ENCODE results near the gene CARM1. TPM values are rescaled to one million over a fixed set of nuclear protein-coding genes. Genes with fewer than 3 reads are reported as not detected.
"Not testable (repeated sequence)": the region's sequence is repeated elsewhere in the genome, so short reads cannot be mapped to it uniquely, and the experiment has no call there.

Gene CARM1
- total RNA-seq, 1 donor from 2014 or later, result 61.8 TPM

GRCh38 chr19:10866495-10866894 is 4.9 kb upstream of the CARM1 start:
- TF ChIP-seq CTCF (IDR thresholded peaks at IDR 0.05), result no peak
- DNase-seq (ENCODE audit: low spot score), result no peak
- no peak overlapping the region for H3K4me3 Mint-ChIP-seq (ENCODE audit: unreplicated experiment)
- peaks cover 21% of the 10 kb centered on the region for H3K4me1 Mint-ChIP-seq (ENCODE audit: low read depth)
- H3K27ac Mint-ChIP-seq (ENCODE audit: unreplicated experiment), result no peak overlapping the region
- no peaks in the 10 kb centered on the region for H3K27me3 Mint-ChIP-seq (ENCODE audit: low read depth)
- H3K36me3 Mint-ChIP-seq (ENCODE audit: low read depth), result no peaks in the 10 kb centered on the region
- no peaks in the 10 kb centered on the region for H3K9me3 Mint-ChIP-seq (ENCODE audit: low read depth)

- no peak for TF ChIP-seq CTCF (IDR thresholded peaks at IDR 0.05)
- Mint-ChIP-seq H3K36me3 (ENCODE audit: low read depth) (no peaks in the 10 kb centered on the region), H3K4me1 (ENCODE audit: low read depth) (peaks cover 25% of the 10 kb centered on the region), H3K9me3 (ENCODE audit: low read depth) (no peaks in the 10 kb centered on the region), H3K27me3 (ENCODE audit: low read depth) (no peaks in the 10 kb centered on the region), H3K27ac (ENCODE audit: unreplicated experiment) (no peak overlapping the region), H3K4me3 (ENCODE audit: unreplicated experiment) (no peak overlapping the region)
- no peak for DNase-seq (ENCODE audit: low spot score)
Observed at GRCh38 chr19:10868872-10869547, 2.3 kb upstream of the CARM1 start.

GRCh38 chr19:10869872-10870311 is 1.5 kb upstream of the CARM1 start:
- not testable (repeated sequence) for H3K27ac Mint-ChIP-seq (ENCODE audit: unreplicated experiment); H3K27me3 Mint-ChIP-seq (ENCODE audit: low read depth); H3K36me3 Mint-ChIP-seq (ENCODE audit: low read depth); H3K9me3 Mint-ChIP-seq (ENCODE audit: low read depth); DNase-seq (ENCODE audit: low spot score); H3K4me3 Mint-ChIP-seq (ENCODE audit: unreplicated experiment)
- H3K4me1 Mint-ChIP-seq (ENCODE audit: low read depth), result peaks cover 22% of the 10 kb centered on the region

GRCh38 chr19:10870501-10870954 is 825 bp upstream of the CARM1 start:
- H3K27me3 Mint-ChIP-seq (ENCODE audit: low read depth), result no peaks in the 10 kb centered on the region
- no peak for TF ChIP-seq CTCF (IDR thresholded peaks at IDR 0.05)
- H3K4me3 Mint-ChIP-seq (ENCODE audit: unreplicated experiment), result peak overlapping the region; percentile 79
- no peak for DNase-seq (ENCODE audit: low spot score)
- H3K4me1 Mint-ChIP-seq (ENCODE audit: low read depth), result peaks cover 23% of the 10 kb centered on the region
- H3K27ac Mint-ChIP-seq (ENCODE audit: unreplicated experiment), result peak overlapping the region; percentile 90
- H3K9me3 Mint-ChIP-seq (ENCODE audit: low read depth), result no peaks in the 10 kb centered on the region
- H3K36me3 Mint-ChIP-seq (ENCODE audit: low read depth), result no peaks in the 10 kb centered on the region

GRCh38 chr19:10871711-10872545 is 575 bp downstream of the CARM1 start:
- H3K4me3 Mint-ChIP-seq (ENCODE audit: unreplicated experiment), result peak overlapping the region; percentile 86
- peak; percentile 45 for TF ChIP-seq CTCF (IDR thresholded peaks at IDR 0.05)
- H3K4me1 Mint-ChIP-seq (ENCODE audit: low read depth), result peaks cover 25% of the 10 kb centered on the region
- no peaks in the 10 kb centered on the region for H3K27me3 Mint-ChIP-seq (ENCODE audit: low read depth)
- no peaks in the 10 kb centered on the region for H3K36me3 Mint-ChIP-seq (ENCODE audit: low read depth)
- H3K9me3 Mint-ChIP-seq (ENCODE audit: low read depth), result no peaks in the 10 kb centered on the region
- peak overlapping the region; percentile 94 for H3K27ac Mint-ChIP-seq (ENCODE audit: unreplicated experiment)
- DNase-seq (ENCODE audit: low spot score), result no peak
